Stimulated activated CD4-positive, alpha-beta T cell treated with anti-CD3 and anti-CD28 coated beads, Interleukin-4, amount 100 ng/mL, for 4 hours (primary cell): Measurements from ENCODE around the gene GBP7.
A peak's percentile ranks its signal among the peaks of the same experiment; 100 is the strongest.

Experiments
- DNase-seq, 2 experiments: peaks; one replicate each; pipeline ENCODE4 v3.0.0-alpha.2; 2020

The GBP7 gene

DNA sequence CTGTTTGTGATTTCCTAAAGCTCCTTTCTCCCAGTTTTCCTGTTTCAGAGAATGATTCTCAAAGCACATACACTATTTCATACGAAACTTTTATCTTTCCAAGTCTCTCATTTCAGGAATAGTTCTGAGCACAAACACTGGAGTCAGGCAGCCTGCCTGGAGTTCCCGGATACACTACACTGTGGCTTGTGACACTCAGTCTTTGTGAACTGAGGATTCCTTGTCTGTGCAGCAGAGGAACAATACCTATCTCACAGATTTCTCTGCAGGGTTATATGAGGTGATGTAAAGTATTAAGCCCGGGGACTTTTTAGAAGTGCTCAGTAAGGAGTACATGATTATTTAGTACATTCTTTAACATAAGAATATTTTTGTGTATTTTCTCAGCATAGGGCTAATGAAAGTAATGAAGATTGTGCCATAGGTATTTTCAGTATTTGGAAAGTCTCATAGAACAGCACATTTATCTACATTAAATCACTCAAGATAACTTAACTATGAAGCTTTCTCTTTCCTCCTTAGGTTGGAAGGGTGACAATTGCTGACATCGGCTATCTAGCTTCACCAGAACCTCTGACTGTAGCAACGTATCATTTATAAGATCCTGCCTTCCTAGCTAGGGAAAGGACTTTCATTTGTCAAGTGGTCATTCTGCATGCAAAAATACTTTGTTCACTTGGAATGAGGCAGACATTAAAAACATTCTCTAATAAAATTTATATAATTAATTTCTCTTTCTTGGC lies 62.8 kb downstream of the GBP7 start:
- no peak for DNase-seq

DNA sequence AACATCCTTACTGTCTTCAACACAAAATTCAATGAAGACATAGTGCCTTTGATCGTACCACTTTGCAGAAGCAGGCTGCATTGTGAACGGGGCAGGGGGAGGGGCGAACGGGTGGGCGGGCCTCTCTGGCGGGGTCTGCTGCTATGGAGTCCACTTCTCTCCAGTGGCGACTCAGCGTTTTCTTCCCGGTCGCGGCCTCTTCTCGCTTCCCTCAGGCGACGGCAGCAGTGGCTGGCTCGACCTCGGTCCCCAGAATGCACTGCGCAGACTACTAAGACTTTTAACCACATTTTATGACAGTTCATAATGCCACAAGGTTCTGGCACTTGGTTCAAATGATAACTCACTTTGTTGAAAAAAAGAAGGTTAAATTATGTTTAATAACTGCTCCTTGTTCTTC lies 71.1 kb downstream of the GBP7 start:
- DNase-seq: peak in 1 of 2 experiments; percentile 12

DNA sequence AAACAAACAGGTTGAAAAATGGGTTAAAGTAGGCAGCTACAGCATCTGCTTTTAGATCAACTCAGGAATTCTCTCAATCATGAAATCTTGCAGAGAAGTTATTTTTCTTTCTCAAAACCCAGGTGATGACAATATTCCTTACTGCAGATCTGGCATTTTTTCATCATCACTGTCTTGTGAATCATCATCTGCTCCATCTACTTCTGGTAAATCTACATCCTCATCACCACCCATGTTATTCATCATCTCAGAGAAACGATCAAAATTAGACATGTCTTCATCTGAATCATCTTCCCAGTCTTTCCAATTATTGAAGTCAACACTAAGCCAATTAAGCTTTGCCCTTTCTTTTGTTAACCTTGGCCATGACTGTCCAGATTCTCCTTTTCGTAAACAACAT lies 71.7 kb downstream of the GBP7 start:
- DNase-seq: no peak

DNA sequence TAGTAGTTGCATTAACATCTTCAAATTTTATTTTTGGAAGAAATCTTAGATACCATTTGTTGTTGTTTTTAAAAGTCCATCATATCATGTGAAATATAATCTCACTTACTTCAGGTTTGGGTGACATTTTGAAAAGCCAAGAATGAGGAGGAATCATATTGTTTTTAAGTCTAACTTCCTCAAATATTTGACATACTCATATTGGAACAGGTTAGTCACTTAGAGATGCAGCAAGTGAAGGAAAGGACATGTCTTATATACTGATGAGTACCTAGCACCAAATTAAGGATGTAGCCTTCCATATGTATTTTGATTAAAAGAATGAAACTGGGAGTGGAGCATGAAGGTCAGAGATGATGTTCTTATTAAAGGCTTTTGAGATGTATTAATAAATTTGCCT lies 73.8 kb downstream of the GBP7 start:
- no peak for DNase-seq

DNA sequence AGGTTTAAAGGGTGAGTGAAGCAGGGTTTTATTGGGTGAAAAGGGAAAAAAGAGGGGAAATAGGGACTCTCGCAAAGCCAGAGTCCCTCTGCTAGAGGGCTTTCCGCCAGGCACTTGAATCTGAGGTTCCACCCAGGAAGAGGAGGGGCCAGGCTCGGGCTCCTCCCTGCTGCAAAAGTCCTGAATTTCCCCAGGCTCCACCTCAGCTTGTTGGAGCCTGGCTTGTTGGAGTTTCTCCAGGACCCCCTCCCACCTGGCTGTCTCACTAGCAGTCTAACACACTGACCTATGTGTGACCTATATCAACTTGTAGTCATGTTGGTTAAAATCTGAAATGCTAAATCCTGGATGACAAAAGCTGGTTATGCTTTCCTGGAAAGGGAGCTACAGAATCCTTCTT lies 75.4 kb downstream of the GBP7 start:
- no peak for DNase-seq

DNA sequence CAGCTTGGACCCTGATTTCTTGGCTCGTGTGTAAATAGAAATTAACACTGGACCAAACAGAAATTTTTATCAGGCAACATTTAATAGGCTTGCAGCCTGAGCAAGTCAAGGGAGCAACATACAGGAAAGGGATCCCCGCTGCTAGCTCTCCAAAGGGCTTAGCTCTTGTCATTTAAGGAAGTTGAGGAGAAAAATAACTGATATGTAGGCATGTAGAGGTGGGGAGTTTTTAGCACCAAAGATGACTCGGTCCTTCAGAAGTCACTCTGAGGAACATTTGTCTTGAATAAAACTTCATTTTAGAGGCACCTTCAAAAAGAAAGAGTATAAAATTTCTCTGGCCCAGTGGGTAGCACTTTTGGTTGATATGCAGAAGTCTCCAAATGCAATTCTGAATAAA lies 76.9 kb downstream of the GBP7 start:
- DNase-seq: no peak

DNA sequence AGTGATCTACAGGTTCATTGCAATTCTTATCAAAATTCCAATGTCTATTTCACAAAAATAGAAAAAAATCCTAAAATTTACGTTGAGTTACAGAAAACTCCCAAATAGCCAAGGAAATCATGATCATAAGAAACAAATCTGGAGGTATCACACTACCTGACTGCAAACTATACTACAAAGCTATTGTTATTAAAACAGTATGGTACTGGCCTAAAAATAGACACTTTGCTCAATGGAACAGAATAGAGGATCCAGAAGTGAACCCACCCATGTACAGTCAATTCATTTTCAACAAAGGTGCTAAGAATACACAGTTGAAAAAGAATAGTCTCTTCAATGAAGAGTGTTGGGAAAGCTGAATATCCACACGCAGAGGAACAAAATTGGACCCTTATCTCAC lies 80.1 kb downstream of the GBP7 start:
- DNase-seq: no peak

DNA sequence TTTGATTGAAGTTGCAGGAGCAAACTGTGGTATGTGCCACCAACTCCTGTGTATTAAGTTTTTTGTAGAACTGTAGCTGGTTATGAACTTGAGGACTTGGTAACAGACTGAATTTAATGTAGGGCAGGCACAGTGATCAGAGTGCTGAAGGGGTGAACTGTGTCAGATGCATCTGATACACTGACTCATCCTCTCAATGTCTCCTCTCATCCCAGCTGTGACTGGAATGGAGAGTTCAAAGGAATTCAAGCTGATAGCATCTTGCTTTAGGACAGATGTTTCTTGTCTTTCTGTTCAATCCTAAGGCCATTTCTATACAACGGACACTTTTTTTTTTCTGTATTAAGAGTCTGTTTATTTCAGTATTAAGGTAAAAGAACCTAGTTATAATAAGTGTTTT lies 85.8 kb downstream of the GBP7 start:
- no peak for DNase-seq

DNA sequence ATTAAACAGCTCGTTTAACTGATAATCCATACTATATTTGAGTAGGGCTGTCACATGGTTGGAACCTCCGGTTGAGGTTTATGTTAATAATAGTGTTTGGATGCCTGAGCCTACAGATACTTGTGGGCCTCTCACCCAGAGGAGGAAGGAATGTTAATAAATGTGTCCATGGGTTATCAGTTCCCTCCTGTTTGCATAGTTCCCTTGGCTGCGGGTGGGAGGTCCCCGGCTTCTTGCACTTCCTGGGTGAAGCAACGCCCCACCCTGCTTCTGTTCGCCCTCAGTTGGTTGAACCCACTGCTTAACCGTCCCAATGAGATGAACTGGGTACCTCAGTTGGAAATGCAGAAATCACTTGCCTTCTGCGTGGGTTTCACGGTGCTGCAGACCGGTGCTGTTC lies 87.2 kb downstream of the GBP7 start:
- DNase-seq: no peak

DNA sequence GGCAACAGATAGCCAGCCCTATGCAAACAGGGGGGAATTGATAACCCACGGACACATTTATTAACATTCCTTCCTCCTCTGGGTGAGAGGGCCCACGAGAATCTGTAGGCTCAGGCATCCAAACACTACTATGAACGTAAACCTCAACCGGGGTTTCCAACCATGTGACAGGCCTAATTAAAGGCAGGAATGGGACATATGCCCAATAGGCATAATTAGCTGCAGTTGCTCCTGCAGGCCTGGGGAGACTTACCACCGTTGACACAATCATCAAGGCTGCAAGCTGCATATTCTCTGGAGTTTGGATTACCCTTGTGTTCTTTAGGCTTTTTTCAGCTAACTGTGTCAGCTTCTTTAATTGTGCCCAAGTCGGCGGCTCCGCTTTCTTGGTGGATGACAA lies 88.6 kb downstream of the GBP7 start:
- DNase-seq: no peak

DNA sequence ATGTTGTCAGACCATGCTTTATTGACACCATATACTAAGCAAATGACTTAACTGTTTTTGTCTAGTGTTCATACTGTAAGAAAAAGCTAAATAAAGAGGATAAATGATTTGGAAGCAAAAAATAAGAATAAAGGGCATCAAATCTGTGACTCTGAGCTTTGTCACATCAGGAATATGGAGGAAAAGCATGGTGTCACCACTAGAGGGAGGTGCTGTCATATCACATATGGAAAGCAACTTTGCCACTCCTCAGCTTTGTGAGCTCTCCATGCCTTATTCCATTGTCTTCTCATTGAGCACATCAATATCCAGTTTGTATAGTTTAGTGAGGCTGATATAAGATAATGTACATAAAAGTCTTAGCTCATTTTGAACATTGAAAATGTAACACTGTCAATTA lies 90.0 kb downstream of the GBP7 start:
- DNase-seq: no peak
